ENCODE results near the gene AOC2.

- TF ChIP-seq SP1 (IDR thresholded peaks at IDR 0.05; ENCODE audit: low read depth, low read length) (no peak), IKZF1 (conservative IDR thresholded peaks at IDR 0.05) (no peak), ZNF24 (IDR thresholded peaks at IDR 0.05) (no peak), ZNF687 (IDR thresholded peaks at IDR 0.05) (no peak)
Observed at GRCh38 chr17:42833767-42834422, 10.5 kb upstream of the AOC2 start.

All from GM12878 (cell line).